ENCODE measurements around the gene EDAR.

EDAR gene

GRCh38 chr2:109000738-109001137 is 11.7 kb upstream of the EDAR start:
- TF ChIP-seq EZH2 (IDR thresholded peaks at IDR 0.05; ENCODE audit: borderline replicate concordance, low read length) = no peak
- no peak for TF ChIP-seq CTCF (IDR thresholded peaks at IDR 0.05; ENCODE audit: low read length)
- H3K4me3 ChIP-seq (ENCODE audit: low read depth, low read length, poor library complexity, severe bottlenecking) = no peak overlapping the region
- no peaks in the 10 kb centered on the region for H3K9me2 ChIP-seq (ENCODE audit: low read depth, low read length)
- H3K9ac ChIP-seq (ENCODE audit: low read length) = no peak overlapping the region
- H2AFZ ChIP-seq (ENCODE audit: low read length) = no peak overlapping the region
- H3K4me2 ChIP-seq (ENCODE audit: low read length) = no peak overlapping the region
- no peak overlapping the region for H3K27ac ChIP-seq (ENCODE audit: low read depth, low read length, poor library complexity, severe bottlenecking)
- H3F3A ChIP-seq (ENCODE audit: insufficient read depth, low read length) = no peaks in the 10 kb centered on the region
- no peaks in the 10 kb centered on the region for H3K27me3 ChIP-seq (ENCODE audit: insufficient read depth, low read length)
- H4K20me1 ChIP-seq (ENCODE audit: insufficient read depth, low read length) = no peaks in the 10 kb centered on the region
- H3K4me1 ChIP-seq (ENCODE audit: insufficient read depth, low read length, severe bottlenecking) = no peaks in the 10 kb centered on the region
- H3K36me3 ChIP-seq (ENCODE audit: insufficient read depth, low read length) = no peaks in the 10 kb centered on the region
- no peaks in the 10 kb centered on the region for H3K9me3 ChIP-seq (ENCODE audit: low read length)
- no peaks in the 10 kb centered on the region for H3K79me2 ChIP-seq (ENCODE audit: insufficient read depth, low read length)

- Histone ChIP-seq H3F3A (ENCODE audit: insufficient read depth, low read length) (no peaks in the 10 kb centered on the region), H3K79me2 (ENCODE audit: insufficient read depth, low read length) (no peaks in the 10 kb centered on the region), H3K36me3 (ENCODE audit: insufficient read depth, low read length) (no peaks in the 10 kb centered on the region), H3K9me3 (ENCODE audit: low read length) (no peaks in the 10 kb centered on the region), H3K4me3 (ENCODE audit: low read depth, low read length, poor library complexity, severe bottlenecking) (no peak overlapping the region), H3K9ac (ENCODE audit: low read length) (no peak overlapping the region), H3K4me2 (ENCODE audit: low read length) (no peak overlapping the region), H3K27me3 (ENCODE audit: insufficient read depth, low read length) (no peaks in the 10 kb centered on the region), H3K4me1 (ENCODE audit: insufficient read depth, low read length, severe bottlenecking) (no peaks in the 10 kb centered on the region), H2AFZ (ENCODE audit: low read length) (no peak overlapping the region), H3K27ac (ENCODE audit: low read depth, low read length, poor library complexity, severe bottlenecking) (no peak overlapping the region), H3K9me2 (ENCODE audit: low read depth, low read length) (no peaks in the 10 kb centered on the region), H4K20me1 (ENCODE audit: insufficient read depth, low read length) (no peaks in the 10 kb centered on the region)
- TF ChIP-seq CTCF (IDR thresholded peaks at IDR 0.05; ENCODE audit: low read length) (no peak), EZH2 (IDR thresholded peaks at IDR 0.05; ENCODE audit: borderline replicate concordance, low read length) (no peak)
These were observed 9.9 kb upstream of the EDAR start for GRCh38 chr2:108998911-108999310.

- TF ChIP-seq CTCF (IDR thresholded peaks at IDR 0.05; ENCODE audit: low read length) (no peak), EZH2 (IDR thresholded peaks at IDR 0.05; ENCODE audit: borderline replicate concordance, low read length) (no peak)
- Histone ChIP-seq H3K4me2 (ENCODE audit: low read length) (no peak overlapping the region), H3K79me2 (ENCODE audit: insufficient read depth, low read length) (no peaks in the 10 kb centered on the region), H3K27me3 (ENCODE audit: insufficient read depth, low read length) (no peaks in the 10 kb centered on the region), H3K27ac (ENCODE audit: low read depth, low read length, poor library complexity, severe bottlenecking) (no peak overlapping the region), H3K9me2 (ENCODE audit: low read depth, low read length) (no peaks in the 10 kb centered on the region), H3K9me3 (ENCODE audit: low read length) (no peaks in the 10 kb centered on the region), H3K9ac (ENCODE audit: low read length) (no peak overlapping the region), H4K20me1 (ENCODE audit: insufficient read depth, low read length) (no peaks in the 10 kb centered on the region), H3K4me1 (ENCODE audit: insufficient read depth, low read length, severe bottlenecking) (no peaks in the 10 kb centered on the region), H3F3A (ENCODE audit: insufficient read depth, low read length) (no peaks in the 10 kb centered on the region), H3K4me3 (ENCODE audit: low read depth, low read length, poor library complexity, severe bottlenecking) (no peak overlapping the region), H3K36me3 (ENCODE audit: insufficient read depth, low read length) (no peaks in the 10 kb centered on the region), H2AFZ (ENCODE audit: low read length) (no peak overlapping the region)
These were observed 5.2 kb upstream of the EDAR start for GRCh38 chr2:108994178-108994577.
